SU-DHL-6 (cell line): Measurements from ENCODE around the gene ENO3.

ENCODE experiments used
- EZH2phosphoT487 ChIP-seq: fragments of 200-600 bp; sonication (generic), shearing (Covaris generic); conservative IDR thresholded peaks from 2 replicates; pipeline ENCODE4 v1.6.1; 2018; ENCODE audit warnings: mild to moderate bottlenecking, antibody characterized with exemption, low read length, moderate library complexity, mixed read lengths
- TF ChIP-seq, protein P1 (sequence below): fragments of 200-600 bp; sonication (generic); IDR thresholded peaks from one replicate; pipeline ENCODE4 v1.5.1; 2017; ENCODE audit warnings: antibody characterized with exemption, mild to moderate bottlenecking, low read length, moderate library complexity; ENCODE audit not compliant: insufficient read depth, poor library complexity, severe bottlenecking

GRCh38 chr17:4971826-4972225 is 20.9 kb downstream of the ENO3 start:
- TF ChIP-seq, protein P1, sequence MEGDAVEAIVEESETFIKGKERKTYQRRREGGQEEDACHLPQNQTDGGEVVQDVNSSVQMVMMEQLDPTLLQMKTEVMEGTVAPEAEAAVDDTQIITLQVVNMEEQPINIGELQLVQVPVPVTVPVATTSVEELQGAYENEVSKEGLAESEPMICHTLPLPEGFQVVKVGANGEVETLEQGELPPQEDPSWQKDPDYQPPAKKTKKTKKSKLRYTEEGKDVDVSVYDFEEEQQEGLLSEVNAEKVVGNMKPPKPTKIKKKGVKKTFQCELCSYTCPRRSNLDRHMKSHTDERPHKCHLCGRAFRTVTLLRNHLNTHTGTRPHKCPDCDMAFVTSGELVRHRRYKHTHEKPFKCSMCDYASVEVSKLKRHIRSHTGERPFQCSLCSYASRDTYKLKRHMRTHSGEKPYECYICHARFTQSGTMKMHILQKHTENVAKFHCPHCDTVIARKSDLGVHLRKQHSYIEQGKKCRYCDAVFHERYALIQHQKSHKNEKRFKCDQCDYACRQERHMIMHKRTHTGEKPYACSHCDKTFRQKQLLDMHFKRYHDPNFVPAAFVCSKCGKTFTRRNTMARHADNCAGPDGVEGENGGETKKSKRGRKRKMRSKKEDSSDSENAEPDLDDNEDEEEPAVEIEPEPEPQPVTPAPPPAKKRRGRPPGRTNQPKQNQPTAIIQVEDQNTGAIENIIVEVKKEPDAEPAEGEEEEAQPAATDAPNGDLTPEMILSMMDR, result no peak
- TF ChIP-seq EZH2phosphoT487, result no peak
